ENCODE data around the gene RGS21. TPM values are rescaled to one million over a fixed set of nuclear protein-coding genes. Genes with fewer than 3 reads are reported as not detected.

RGS21 gene
- polyA plus RNA-seq, 1 of the 3 experiments (the other 2 are of a cell fraction): not detected

DNA sequence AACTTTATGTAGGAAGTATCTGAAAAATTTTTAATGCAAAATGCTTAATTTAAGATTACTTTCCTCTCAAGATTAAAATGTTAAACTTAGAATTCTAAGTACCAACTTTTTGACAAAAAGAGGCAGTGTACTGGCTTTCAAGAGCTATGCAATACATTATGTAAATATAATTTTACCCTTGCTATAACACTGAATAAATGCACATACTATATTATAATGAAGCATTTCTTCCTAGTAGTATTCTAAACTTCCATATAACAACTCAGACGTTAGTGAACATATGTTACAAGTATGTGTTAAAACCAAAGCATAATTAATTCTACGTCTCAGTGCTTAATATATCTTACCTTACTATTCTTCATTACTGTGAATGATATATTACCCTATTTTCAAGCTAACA, 58.5 kb downstream of the RGS21 start:
- DNase-seq: no peak
- no peaks in the 10 kb centered on the region for H3K9me3 ChIP-seq
- no peaks in the 10 kb centered on the region for H3K79me2 ChIP-seq (ENCODE audit: insufficient read depth)
- no peak overlapping the region for H3K27ac ChIP-seq (ENCODE audit: low read depth in 2 of 2, low read length in 1 of 2)
- no peaks in the 10 kb centered on the region for H4K20me1 ChIP-seq (ENCODE audit: insufficient read depth)
- CTCF ChIA-PET: no interaction called here
- H3K4me1 ChIP-seq (ENCODE audit: control insufficient read depth in 1 of 2, insufficient read depth in 2 of 2, low read depth in 1 of 2, low read length in 1 of 2): no peaks in the 10 kb centered on the region
- H3K4me2 ChIP-seq: no peak overlapping the region
- no peaks in the 10 kb centered on the region for H3K36me3 ChIP-seq (replicated peaks in 1 of 2; ENCODE audit: control insufficient read depth in 1 of 2, insufficient read depth in 2 of 2, low read length in 1 of 2)
- no peak overlapping the region for H3K4me3 ChIP-seq (ENCODE audit: low read depth in 2 of 2, low read length in 1 of 2)
- H2AFZ ChIP-seq (ENCODE audit: low read depth): no peak overlapping the region
- H3K9me2 ChIP-seq: no peaks in the 10 kb centered on the region
- POLR2A ChIA-PET: no interaction called here
- peaks cover 3% of the 10 kb centered on the region; the same call in 1 of the 2 replicates for H3K27me3 ChIP-seq (ENCODE audit: insufficient read depth)
- WGBS (ENCODE audit: low lambda C conversion rate): 14% methylated on average over 2 of the region's 2 CpGs
- TF ChIP-seq GATA2 (CRISPR knock-in tag; IDR thresholded peaks at IDR 0.05) (no peak), TCF12 (IDR thresholded peaks at IDR 0.05) (no peak), MEF2A (IDR thresholded peaks at IDR 0.05; ENCODE audit: borderline replicate concordance, low read depth) (no peak)
- TF ChIP-seq, protein P1, sequence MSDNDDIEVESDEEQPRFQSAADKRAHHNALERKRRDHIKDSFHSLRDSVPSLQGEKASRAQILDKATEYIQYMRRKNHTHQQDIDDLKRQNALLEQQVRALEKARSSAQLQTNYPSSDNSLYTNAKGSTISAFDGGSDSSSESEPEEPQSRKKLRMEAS (IDR thresholded peaks at IDR 0.05; ENCODE audit: low read depth): no peak
- TF ChIP-seq, protein P2, sequence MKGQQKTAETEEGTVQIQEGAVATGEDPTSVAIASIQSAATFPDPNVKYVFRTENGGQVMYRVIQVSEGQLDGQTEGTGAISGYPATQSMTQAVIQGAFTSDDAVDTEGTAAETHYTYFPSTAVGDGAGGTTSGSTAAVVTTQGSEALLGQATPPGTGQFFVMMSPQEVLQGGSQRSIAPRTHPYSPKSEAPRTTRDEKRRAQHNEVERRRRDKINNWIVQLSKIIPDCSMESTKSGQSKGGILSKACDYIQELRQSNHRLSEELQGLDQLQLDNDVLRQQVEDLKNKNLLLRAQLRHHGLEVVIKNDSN (IDR thresholded peaks at IDR 0.05; ENCODE audit: borderline replicate concordance, low read depth): no peak
- no peaks in the 10 kb centered on the region for H3F3A ChIP-seq (replicated peaks; ENCODE audit: insufficient read depth)
- no peak overlapping the region for H3K9ac ChIP-seq

DNA sequence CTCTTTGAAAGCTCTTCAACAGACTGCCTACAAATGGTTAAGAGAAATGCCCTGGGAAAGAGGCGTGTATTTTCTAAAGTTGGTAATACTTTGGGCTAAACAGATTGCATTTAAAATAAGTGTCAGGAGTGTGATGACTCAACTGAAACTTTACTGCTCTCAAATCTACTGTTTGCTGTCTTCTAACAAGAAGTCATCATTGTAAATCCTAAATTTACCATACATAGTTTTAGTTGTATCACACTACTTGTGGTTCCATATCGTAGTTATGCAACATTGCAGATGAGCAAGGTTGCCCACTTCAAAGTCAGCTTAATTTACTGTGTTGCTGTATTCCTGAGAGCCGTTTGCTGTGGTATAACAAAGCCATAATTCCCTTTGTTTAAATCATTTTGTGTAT, 59.6 kb downstream of the RGS21 start:
- no peaks in the 10 kb centered on the region for H3F3A ChIP-seq (replicated peaks; ENCODE audit: insufficient read depth)
- H3K9ac ChIP-seq: no peak overlapping the region
- H3K4me3 ChIP-seq (ENCODE audit: low read depth in 2 of 2, low read length in 1 of 2): no peak overlapping the region
- CTCF ChIA-PET: no interaction called here
- no peaks in the 10 kb centered on the region for H3K4me1 ChIP-seq (ENCODE audit: control insufficient read depth in 1 of 2, insufficient read depth in 2 of 2, low read depth in 1 of 2, low read length in 1 of 2)
- H3K27me3 ChIP-seq (ENCODE audit: insufficient read depth): peaks cover 3% of the 10 kb centered on the region; the same call in 1 of the 2 replicates
- TF ChIP-seq CHD2 (IDR thresholded peaks at IDR 0.05; ENCODE audit: low read length, partially characterized antibody) (no peak), FOSL2 (IDR thresholded peaks at IDR 0.05; ENCODE audit: borderline replicate concordance, low read depth) (no peak), TEAD4 (IDR thresholded peaks at IDR 0.05; ENCODE audit: borderline replicate concordance, insufficient read depth) (no peak), GABPA (IDR thresholded peaks at IDR 0.05; ENCODE audit: low read depth) (no peak), POLR2AphosphoS5 (IDR thresholded peaks at IDR 0.05; ENCODE audit: low read depth, low read length) (no peak), MXI1 (IDR thresholded peaks at IDR 0.05; ENCODE audit: low read depth, low read length) (no peak), SIN3A (IDR thresholded peaks at IDR 0.05; ENCODE audit: borderline replicate concordance, low read depth, low read length) (no peak), NFIC (IDR thresholded peaks at IDR 0.05; ENCODE audit: borderline replicate concordance) (no peak), MEF2A (IDR thresholded peaks at IDR 0.05; ENCODE audit: borderline replicate concordance, low read depth) (no peak), SMC3 (IDR thresholded peaks at IDR 0.05; ENCODE audit: low read depth, low read length) (no peak), YY1 (IDR thresholded peaks at IDR 0.05; ENCODE audit: low read depth) (no peak)
- TF ChIP-seq, protein P3, sequence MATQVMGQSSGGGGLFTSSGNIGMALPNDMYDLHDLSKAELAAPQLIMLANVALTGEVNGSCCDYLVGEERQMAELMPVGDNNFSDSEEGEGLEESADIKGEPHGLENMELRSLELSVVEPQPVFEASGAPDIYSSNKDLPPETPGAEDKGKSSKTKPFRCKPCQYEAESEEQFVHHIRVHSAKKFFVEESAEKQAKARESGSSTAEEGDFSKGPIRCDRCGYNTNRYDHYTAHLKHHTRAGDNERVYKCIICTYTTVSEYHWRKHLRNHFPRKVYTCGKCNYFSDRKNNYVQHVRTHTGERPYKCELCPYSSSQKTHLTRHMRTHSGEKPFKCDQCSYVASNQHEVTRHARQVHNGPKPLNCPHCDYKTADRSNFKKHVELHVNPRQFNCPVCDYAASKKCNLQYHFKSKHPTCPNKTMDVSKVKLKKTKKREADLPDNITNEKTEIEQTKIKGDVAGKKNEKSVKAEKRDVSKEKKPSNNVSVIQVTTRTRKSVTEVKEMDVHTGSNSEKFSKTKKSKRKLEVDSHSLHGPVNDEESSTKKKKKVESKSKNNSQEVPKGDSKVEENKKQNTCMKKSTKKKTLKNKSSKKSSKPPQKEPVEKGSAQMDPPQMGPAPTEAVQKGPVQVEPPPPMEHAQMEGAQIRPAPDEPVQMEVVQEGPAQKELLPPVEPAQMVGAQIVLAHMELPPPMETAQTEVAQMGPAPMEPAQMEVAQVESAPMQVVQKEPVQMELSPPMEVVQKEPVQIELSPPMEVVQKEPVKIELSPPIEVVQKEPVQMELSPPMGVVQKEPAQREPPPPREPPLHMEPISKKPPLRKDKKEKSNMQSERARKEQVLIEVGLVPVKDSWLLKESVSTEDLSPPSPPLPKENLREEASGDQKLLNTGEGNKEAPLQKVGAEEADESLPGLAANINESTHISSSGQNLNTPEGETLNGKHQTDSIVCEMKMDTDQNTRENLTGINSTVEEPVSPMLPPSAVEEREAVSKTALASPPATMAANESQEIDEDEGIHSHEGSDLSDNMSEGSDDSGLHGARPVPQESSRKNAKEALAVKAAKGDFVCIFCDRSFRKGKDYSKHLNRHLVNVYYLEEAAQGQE (IDR thresholded peaks at IDR 0.05; ENCODE audit: low read depth, low read length): no peak
- TF ChIP-seq, protein P2 (IDR thresholded peaks at IDR 0.05; ENCODE audit: borderline replicate concordance, low read depth): no peak
- WGBS (ENCODE audit: low lambda C conversion rate): 25% methylated on average over 3 of the region's 3 CpGs
- no peaks in the 10 kb centered on the region for H3K9me2 ChIP-seq
- H3K4me2 ChIP-seq: no peak overlapping the region
- no peaks in the 10 kb centered on the region for H3K79me2 ChIP-seq (ENCODE audit: insufficient read depth)
- POLR2A ChIA-PET: no interaction called here
- H2AFZ ChIP-seq (ENCODE audit: low read depth): no peak overlapping the region
- H3K27ac ChIP-seq (ENCODE audit: low read depth in 2 of 2, low read length in 1 of 2): no peak overlapping the region
- no peak for DNase-seq
- no peaks in the 10 kb centered on the region for H3K9me3 ChIP-seq
- no peaks in the 10 kb centered on the region for H4K20me1 ChIP-seq (ENCODE audit: insufficient read depth)
- H3K36me3 ChIP-seq (replicated peaks in 1 of 2; ENCODE audit: control insufficient read depth in 1 of 2, insufficient read depth in 2 of 2, low read length in 1 of 2): no peaks in the 10 kb centered on the region

All from SK-N-SH (cell line).